GM19193 (cell line): ENCODE data around the gene TMEM8B.

ENCODE experiments used
- POLR2A ChIP-seq: IDR thresholded peaks from 4 replicates; pipeline ENCODE4 v1.6.1; 2011; ENCODE audit not compliant: insufficient read depth, insufficient read length; ENCODE audit errors: extremely low read depth

TMEM8B gene

DNA sequence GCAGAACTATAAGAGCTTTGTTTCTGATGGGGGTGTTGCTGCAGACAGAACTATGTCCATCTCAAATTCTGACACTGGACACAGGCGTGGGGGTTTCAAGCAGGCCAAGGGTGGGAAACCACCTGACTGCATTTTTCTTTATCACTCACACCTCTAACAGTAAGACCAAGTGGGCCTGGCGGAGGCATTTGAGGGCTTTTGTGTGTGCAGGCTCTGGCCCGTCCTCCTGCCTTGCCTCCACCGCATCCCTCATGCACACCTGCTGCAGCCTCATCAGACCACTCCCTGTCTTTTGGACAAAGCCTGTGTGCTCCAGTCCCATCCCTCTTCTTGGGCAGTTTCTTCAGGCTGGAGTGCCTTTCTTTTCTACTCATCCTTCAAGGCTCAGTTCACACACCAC, 33.3 kb downstream of the TMEM8B start:
- no peak for TF ChIP-seq POLR2A

- TF ChIP-seq POLR2A = no peak
Measured at GRCh38 chr9:35863583-35863982, 34.6 kb downstream of the TMEM8B start.

GRCh38 chr9:35864695-35865255, 35.7 kb downstream of the TMEM8B start:
- TF ChIP-seq POLR2A = no peak

GRCh38 chr9:35867538-35867937, 38.5 kb downstream of the TMEM8B start:
- no peak for TF ChIP-seq POLR2A

GRCh38 chr9:35868933-35869332, 39.9 kb downstream of the TMEM8B start:
- TF ChIP-seq POLR2A = no peak

- no peak for TF ChIP-seq POLR2A
Measured at GRCh38 chr9:35869621-35870216, 40.7 kb downstream of the TMEM8B start.

DNA sequence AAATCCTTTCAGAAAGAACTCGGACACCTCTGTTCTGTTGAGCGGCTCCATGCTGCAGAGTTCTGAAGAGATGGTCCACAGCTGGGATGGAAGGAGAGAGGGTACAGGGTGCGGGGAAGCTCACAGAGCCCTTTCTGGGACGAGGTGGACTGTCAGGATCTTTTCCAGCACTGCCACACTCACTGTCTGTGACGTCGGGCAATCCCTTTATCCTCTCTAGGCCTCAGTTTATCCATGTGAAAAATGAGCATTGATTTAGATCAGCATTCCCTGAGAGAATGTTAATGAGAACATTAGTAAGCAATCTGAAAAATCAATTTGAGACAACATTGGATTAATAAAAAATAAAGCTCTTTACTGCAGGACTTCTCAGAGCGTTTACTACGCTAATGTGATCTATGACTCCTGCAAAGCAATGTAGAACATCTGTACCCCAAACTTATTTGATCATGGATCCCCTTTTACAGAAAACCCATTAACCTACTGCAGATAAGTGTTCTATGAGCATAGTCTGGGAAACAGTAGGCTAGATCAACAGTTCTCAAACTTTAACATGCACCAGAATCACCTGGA, 41.4 kb downstream of the TMEM8B start, which contains the start of gene OR13J1:
Gene OR13J1, minus strand, starts transcription at position 51 of the 573 bp plus-strand sequence. Its CDS starts 0 bp downstream, at position 51.
- TF ChIP-seq POLR2A = no peak

GRCh38 chr9:35871545-35871944, 42.5 kb downstream of the TMEM8B start:
- TF ChIP-seq POLR2A = no peak

DNA sequence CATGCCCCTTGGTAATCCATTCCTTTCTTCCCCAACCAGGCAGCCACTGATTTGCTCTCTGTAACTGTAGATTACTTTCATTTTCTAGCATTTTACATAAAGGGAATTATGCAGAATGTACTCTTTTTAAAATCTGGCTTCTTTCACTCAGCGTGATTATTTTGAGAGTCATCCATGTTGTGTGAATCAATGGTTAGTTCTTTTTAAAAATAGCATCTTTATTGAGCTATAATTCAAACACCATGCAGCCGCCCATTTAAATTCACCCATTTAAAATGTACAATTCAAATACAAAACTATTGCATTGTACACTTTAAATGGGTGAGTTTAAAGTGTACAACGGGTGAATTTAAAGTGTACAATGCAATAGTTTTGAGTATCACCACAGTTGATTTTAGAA, 43.5 kb downstream of the TMEM8B start:
- TF ChIP-seq POLR2A = no peak

DNA sequence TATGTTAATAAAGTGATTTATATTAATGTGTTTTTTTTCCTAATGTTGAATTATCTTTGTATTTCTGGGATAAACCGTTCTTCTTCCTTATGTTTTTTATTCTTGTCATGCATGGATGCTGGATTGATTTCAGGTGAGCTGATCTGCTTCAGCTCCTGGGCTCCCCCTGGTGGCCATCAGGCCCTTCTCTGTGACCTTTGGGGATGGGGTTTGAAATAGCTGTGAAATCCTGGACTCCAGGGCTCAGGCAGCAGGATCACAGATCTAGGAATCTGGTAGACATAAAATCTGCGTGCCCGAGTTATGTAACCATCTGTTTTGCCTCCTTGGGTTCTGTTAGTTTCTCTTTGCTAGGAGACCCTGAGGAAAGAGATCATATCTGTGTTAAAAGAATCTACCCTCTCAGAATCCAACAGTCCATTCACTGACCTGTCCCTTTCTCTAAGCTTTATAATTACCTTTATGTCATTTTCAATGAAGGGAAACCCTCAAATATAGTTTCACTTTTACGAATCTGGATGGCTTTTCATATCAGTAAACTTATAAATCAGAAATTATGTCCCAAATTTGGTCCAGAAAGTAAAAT, 53.3 kb downstream of the TMEM8B start:
- no peak for TF ChIP-seq POLR2A

DNA sequence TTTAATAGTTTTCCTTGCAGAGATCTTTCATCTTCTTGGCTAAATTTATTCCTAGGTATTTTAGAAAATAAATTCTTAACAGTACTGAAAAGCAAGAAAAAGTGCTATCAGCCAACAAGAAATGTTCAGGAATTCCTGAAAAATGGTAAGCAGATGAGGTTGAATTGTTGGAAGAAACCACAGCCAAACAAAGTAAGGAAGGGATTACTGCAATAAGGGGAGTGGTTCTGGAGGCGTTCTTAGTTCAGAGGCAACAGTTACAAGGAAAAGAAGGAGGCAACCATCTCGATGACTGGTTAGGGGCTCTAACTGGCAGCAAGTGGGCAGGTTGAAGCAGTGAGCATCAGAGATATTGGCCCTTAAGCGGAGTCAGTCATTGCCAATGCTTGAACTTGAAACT, 54.0 kb downstream of the TMEM8B start:
- TF ChIP-seq POLR2A = no peak

- no peak for TF ChIP-seq POLR2A
Measured at GRCh38 chr9:35891646-35892045, 62.6 kb downstream of the TMEM8B start.

DNA sequence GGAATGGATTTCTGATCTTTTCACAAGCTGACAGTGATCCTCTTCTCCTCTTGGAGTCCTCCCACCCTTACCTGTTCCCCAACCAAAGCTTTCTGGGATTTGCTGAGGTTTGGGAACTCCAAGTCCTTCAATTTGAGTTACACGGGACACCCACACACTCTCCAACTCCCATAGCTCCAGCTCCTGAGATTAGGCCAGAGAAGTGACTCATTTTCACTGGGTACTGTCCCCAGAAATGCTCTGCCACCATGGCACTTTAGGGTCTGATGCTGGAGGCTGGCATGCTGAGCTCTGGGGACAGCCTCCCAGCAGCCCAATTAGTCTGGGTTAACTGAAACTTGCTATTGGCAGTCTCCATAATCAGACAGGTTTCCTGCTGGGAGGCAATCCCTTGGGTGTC, 63.0 kb downstream of the TMEM8B start:
- TF ChIP-seq POLR2A = no peak

DNA sequence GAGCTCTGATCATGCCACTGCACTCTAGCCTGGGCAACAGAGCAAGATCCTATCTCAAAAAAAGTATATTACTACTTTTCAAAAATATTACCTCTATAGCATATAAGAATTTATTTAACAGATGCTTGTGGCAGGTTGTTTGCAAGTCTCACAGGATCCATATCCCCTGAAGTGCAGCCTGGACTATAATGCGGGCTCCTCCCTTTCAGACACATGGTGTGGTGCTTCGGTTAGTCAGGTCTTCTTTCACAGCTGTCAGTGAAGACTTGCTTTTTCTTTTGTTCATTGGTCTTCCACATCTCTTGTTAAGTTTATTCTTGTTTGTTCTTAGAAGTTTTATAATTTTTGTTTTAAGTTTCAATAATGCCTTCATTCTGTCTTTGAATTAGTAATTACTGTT, 67.5 kb downstream of the TMEM8B start:
- no peak for TF ChIP-seq POLR2A

DNA sequence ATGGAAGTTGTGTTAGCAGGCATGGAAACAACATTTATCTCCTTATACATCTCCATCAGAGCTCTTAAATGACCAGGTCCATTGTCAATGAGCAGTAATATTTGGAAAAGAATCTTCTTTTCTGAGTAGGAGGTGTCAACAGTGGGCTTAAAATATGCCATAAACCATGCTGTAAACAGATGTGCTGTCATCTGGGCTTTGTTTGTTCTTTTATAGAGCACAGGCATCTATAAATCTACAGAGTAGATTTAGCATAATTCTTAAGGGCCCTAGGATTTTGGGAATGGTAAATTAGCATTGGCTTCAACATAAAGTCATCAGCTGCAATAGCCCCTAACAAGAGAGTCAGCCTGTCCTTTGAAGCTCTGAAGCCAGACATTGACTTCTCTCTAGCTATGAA, 69.3 kb downstream of the TMEM8B start:
- no peak for TF ChIP-seq POLR2A

DNA sequence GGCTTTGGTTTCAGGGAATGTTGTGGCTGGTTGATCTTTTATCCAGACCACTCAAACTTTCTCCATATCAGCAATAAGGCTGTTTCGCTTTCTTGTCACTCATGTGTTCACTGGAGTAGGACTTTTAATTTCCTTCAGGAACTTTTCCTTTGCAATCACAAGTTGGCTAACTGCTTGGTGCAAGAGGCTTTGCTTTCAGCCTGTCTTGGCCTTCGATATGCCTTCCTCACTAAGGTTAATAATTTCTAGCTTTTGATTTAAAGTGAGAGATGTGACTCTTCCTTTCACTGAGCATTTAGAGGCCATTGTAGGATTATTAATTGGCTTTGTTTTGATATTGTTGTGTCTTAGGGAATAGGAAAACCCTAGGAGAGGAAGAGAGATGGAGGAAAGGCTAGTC, 70.0 kb downstream of the TMEM8B start:
- TF ChIP-seq POLR2A = no peak
